ENCODE measurements around the gene SMLR1. TPM values are rescaled to one million over a fixed set of nuclear protein-coding genes. Genes with fewer than 3 reads are reported as not detected.

The SMLR1 gene
- total and polyA plus RNA-seq, 10 of the 15 experiments (the other 5 are each of a cell fraction or from before 2014, with no cell fraction given), result 0.10 TPM; not detected in 9

GRCh38 chr6:130839379-130839778 is 12.2 kb downstream of the SMLR1 start:
- Histone ChIP-seq H3K36me3 (ENCODE audit: control insufficient read depth in 2 of 2, insufficient read depth in 2 of 2, low read length in 1 of 2) (no peaks in the 10 kb centered on the region), H3K79me2 (ENCODE audit: control insufficient read depth, insufficient read depth, low read length) (no peaks in the 10 kb centered on the region), H3K9ac (ENCODE audit: control insufficient read depth, insufficient read depth, low read length) (no peak overlapping the region), H3K27me3 (replicated peaks in 1 of 2; ENCODE audit: control insufficient read depth in 2 of 2, insufficient read depth in 2 of 2, low read length in 1 of 2) (no peaks in the 10 kb centered on the region), H3K4me2 (ENCODE audit: control insufficient read depth, insufficient read depth) (no peak overlapping the region), H4K20me1 (ENCODE audit: control insufficient read depth, insufficient read depth) (no peaks in the 10 kb centered on the region), H3K4me3 (no peak overlapping the region), H3K9me3 (replicated peaks; ENCODE audit: control insufficient read depth, insufficient read depth, low read length) (no peaks in the 10 kb centered on the region), H3K4me1 (ENCODE audit: control insufficient read depth, insufficient read depth, low read length) (no peaks in the 10 kb centered on the region), H2AFZ (ENCODE audit: control insufficient read depth, low read depth, low read length) (no peak overlapping the region), H3K27ac (ENCODE audit: control insufficient read depth, insufficient read depth) (no peak overlapping the region)
- no TSS peak for BruUV-seq (replicated peaks)
- TF ChIP-seq SRF (IDR thresholded peaks at IDR 0.05; ENCODE audit: low read depth in 2 of 2, low read length in 2 of 2), result no peak
- no peak for TF ChIP-seq SREBF1 (IDR thresholded peaks at IDR 0.05; ENCODE audit: low read length)
- TF ChIP-seq POLR2AphosphoS2 (IDR thresholded peaks at IDR 0.05; ENCODE audit: low read depth, low read length), result no peak
- no peak for TF ChIP-seq YY1 (IDR thresholded peaks at IDR 0.05; ENCODE audit: low read depth, low read length)
- no peak for TF ChIP-seq TCF12 (IDR thresholded peaks at IDR 0.05; ENCODE audit: low read depth, low read length)
- TF ChIP-seq MYC (IDR thresholded peaks at IDR 0.05; ENCODE audit: insufficient read depth, insufficient read length, insufficient replicate concordance, low read length, severe bottlenecking), result no peak
- TF ChIP-seq RCOR1 (conservative IDR thresholded peaks at IDR 0.05; ENCODE audit: low read depth, low read length), result no peak
- TF ChIP-seq FOS (IDR thresholded peaks at IDR 0.05; ENCODE audit: borderline replicate concordance, extremely low read depth, insufficient read length), result no peak
- no peak for TF ChIP-seq RB1 (IDR thresholded peaks at IDR 0.05; ENCODE audit: borderline replicate concordance)
- TF ChIP-seq HCFC1 (IDR thresholded peaks at IDR 0.05; ENCODE audit: low read length), result no peak
- TF ChIP-seq, protein P1, sequence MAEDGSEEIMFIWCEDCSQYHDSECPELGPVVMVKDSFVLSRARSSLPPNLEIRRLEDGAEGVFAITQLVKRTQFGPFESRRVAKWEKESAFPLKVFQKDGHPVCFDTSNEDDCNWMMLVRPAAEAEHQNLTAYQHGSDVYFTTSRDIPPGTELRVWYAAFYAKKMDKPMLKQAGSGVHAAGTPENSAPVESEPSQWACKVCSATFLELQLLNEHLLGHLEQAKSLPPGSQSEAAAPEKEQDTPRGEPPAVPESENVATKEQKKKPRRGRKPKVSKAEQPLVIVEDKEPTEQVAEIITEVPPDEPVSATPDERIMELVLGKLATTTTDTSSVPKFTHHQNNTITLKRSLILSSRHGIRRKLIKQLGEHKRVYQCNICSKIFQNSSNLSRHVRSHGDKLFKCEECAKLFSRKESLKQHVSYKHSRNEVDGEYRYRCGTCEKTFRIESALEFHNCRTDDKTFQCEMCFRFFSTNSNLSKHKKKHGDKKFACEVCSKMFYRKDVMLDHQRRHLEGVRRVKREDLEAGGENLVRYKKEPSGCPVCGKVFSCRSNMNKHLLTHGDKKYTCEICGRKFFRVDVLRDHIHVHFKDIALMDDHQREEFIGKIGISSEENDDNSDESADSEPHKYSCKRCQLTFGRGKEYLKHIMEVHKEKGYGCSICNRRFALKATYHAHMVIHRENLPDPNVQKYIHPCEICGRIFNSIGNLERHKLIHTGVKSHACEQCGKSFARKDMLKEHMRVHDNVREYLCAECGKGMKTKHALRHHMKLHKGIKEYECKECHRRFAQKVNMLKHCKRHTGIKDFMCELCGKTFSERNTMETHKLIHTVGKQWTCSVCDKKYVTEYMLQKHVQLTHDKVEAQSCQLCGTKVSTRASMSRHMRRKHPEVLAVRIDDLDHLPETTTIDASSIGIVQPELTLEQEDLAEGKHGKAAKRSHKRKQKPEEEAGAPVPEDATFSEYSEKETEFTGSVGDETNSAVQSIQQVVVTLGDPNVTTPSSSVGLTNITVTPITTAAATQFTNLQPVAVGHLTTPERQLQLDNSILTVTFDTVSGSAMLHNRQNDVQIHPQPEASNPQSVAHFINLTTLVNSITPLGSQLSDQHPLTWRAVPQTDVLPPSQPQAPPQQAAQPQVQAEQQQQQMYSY (CRISPR knock-in tag; IDR thresholded peaks at IDR 0.05), result no peak
- TF ChIP-seq, protein P2, sequence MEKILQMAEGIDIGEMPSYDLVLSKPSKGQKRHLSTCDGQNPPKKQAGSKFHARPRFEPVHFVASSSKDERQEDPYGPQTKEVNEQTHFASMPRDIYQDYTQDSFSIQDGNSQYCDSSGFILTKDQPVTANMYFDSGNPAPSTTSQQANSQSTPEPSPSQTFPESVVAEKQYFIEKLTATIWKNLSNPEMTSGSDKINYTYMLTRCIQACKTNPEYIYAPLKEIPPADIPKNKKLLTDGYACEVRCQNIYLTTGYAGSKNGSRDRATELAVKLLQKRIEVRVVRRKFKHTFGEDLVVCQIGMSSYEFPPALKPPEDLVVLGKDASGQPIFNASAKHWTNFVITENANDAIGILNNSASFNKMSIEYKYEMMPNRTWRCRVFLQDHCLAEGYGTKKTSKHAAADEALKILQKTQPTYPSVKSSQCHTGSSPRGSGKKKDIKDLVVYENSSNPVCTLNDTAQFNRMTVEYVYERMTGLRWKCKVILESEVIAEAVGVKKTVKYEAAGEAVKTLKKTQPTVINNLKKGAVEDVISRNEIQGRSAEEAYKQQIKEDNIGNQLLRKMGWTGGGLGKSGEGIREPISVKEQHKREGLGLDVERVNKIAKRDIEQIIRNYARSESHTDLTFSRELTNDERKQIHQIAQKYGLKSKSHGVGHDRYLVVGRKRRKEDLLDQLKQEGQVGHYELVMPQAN (conservative IDR thresholded peaks at IDR 0.05), result no peak
- TF ChIP-seq, protein P3, sequence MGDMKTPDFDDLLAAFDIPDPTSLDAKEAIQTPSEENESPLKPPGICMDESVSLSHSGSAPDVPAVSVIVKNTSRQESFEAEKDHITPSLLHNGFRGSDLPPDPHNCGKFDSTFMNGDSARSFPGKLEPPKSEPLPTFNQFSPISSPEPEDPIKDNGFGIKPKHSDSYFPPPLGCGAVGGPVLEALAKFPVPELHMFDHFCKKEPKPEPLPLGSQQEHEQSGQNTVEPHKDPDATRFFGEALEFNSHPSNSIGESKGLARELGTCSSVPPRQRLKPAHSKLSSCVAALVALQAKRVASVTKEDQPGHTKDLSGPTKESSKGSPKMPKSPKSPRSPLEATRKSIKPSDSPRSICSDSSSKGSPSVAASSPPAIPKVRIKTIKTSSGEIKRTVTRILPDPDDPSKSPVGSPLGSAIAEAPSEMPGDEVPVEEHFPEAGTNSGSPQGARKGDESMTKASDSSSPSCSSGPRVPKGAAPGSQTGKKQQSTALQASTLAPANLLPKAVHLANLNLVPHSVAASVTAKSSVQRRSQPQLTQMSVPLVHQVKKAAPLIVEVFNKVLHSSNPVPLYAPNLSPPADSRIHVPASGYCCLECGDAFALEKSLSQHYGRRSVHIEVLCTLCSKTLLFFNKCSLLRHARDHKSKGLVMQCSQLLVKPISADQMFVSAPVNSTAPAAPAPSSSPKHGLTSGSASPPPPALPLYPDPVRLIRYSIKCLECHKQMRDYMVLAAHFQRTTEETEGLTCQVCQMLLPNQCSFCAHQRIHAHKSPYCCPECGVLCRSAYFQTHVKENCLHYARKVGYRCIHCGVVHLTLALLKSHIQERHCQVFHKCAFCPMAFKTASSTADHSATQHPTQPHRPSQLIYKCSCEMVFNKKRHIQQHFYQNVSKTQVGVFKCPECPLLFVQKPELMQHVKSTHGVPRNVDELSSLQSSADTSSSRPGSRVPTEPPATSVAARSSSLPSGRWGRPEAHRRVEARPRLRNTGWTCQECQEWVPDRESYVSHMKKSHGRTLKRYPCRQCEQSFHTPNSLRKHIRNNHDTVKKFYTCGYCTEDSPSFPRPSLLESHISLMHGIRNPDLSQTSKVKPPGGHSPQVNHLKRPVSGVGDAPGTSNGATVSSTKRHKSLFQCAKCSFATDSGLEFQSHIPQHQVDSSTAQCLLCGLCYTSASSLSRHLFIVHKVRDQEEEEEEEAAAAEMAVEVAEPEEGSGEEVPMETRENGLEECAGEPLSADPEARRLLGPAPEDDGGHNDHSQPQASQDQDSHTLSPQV (IDR thresholded peaks at IDR 0.05), result no peak
- TF ChIP-seq IKZF2 (IDR thresholded peaks at IDR 0.05), result no peak
- SMC1A ChIA-PET (ENCODE audit: uncharacterized antibody, unreplicated experiment), result interaction anchor here (1.4 kb wide), 1 partner anchor 141 kb away, joined by 3 read pairs; no protein-coding TSS in a partner anchor
- in situ Hi-C loops (cut with MboI), result no loop called here
- no peak for ATAC-seq
- WGBS (ENCODE audit: insufficient coverage, insufficient replicate concordance, low lambda C conversion rate, missing lambda C conversion rate), result 97% methylated on average over 2 of the region's 2 CpGs
- RAD21 ChIA-PET (ENCODE audit: unreplicated experiment), result no interaction called here
- CTCF ChIA-PET, result no interaction called here
- POLR2A ChIA-PET, result no interaction called here
- FAIRE-seq, result no peak
- intact Hi-C loops (cut with micrococcal nuclease; ENCODE audit: unreplicated experiment), result no loop called here
- DNase-seq (ENCODE audit: low read depth, low spot score), result no peak

Measured in GM12878 (cell line).